Middle frontal gyrus (tissue), 1 donor: ENCODE results near the gene SCP2.
A peak's percentile ranks its signal among the peaks of the same experiment; 100 is the strongest.
"Not testable (repeated sequence)": the region's sequence is repeated elsewhere in the genome, so short reads cannot be mapped to it uniquely, and the experiment has no call there.

Source experiments
- DNase-seq: peaks from one replicate; pipeline ENCODE4 v3.0.0-alpha.2; 2015; ENCODE audit warnings: low spot score; ENCODE audit errors: extremely low spot score

Gene SCP2

GRCh38 chr1:52969234-52969633 is 42.2 kb downstream of the SCP2 start:
- DNase-seq: not testable (repeated sequence)

GRCh38 chr1:52970149-52970548 is 43.1 kb downstream of the SCP2 start:
- no peak for DNase-seq

GRCh38 chr1:52973841-52974240 is 46.8 kb downstream of the SCP2 start:
- no peak for DNase-seq

DNA sequence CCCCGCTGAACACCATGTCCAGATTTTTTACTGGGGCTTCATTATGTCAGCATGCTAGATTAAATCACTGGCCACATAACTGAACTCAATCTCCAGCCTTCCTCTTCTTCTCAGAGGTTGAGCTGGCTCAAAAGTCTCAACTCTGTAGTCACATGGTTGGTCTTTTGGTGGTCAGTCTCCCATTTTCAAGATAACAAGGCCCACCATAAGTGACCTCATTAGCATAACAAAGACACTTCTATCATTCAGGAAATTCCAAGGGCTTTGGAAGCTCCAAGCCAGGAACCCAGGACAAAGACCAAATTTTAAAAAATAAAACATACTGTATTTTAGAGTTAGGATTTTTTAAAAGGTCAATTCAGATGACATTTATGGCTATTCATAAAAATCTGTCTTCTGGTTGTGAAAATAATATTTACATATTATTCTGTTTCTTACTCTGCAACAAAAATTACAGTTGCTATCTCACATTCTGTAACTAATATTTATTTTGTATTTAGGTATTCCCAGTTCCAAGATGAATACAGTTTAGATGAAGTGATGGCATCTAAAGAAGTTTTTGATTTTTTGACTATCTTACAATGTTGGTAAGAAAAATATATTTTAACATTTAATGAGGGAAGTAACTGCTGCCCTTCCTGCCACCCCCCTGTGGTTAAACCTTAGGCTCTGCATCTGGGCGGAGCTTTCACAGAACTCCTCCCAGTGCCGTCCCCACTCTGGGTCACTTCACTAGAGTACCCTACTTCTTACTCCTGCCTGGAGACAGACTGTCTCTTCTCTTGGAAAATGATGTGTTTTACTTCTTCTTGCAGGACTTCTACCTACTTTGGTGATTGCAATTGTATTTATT is 49.3 kb downstream of the SCP2 start:
- no peak for DNase-seq

- no peak for DNase-seq
Measured at GRCh38 chr1:52978045-52978444, 51.0 kb downstream of the SCP2 start.

DNA sequence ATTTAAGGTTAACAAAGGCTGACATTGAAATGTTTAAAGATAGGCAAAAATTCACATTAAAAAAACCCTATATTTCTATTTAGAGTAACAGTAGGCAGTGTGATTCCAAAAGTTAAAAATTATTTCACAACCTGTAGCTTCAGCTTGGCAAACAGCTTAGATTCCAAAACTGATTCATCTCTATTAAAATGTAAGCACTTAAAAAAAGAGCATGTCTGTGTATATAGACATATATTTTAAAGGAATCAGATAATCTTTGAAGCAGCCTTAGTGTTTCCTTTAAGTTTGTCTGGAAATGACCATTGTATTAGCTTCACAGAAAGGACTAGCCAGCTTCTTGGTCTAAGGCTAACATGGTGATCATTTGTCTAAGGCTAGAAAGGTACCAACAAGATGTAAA is 65.7 kb downstream of the SCP2 start:
- not testable (repeated sequence) for DNase-seq

DNA sequence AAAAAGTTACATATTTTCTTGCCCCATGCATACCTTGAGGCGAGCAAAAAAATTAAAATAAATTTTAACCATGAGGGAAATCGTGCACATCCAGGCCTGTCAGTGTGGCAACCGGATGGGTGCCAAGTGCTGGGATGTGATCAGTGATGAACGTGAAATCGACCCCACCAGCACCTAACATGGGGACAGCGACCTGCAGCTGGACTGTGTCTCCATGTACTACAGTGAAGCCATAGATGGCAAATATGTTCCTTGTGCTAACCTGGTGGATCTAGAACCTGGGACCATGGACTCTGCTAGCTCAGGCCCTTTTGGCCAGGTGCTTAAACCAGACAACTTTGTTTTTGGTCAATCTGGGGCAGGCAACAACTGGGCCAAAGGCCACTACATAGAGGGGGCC is 67.6 kb downstream of the SCP2 start:
- DNase-seq: no peak

- no peak for DNase-seq
Measured at GRCh38 chr1:52996653-52997052, 69.6 kb downstream of the SCP2 start.

DNA sequence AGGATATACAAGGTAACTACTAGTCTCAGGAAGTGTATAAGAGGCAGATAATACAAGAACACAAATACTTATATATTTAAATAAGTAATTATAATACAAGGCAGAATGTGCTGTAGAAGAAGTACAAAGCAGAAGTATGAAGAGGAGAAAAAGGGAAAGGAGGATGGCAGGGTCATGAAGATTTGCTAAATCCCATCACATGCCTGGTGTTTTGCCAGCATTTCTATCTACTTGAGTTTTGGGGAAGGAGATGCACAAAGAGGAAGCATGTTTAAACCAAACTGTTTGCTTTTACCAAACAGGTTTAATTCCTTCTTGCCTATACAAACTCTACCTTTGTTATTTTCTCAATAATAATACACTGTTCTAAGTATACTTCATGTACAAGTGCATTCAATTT is 74.1 kb downstream of the SCP2 start:
- no peak for DNase-seq

DNA sequence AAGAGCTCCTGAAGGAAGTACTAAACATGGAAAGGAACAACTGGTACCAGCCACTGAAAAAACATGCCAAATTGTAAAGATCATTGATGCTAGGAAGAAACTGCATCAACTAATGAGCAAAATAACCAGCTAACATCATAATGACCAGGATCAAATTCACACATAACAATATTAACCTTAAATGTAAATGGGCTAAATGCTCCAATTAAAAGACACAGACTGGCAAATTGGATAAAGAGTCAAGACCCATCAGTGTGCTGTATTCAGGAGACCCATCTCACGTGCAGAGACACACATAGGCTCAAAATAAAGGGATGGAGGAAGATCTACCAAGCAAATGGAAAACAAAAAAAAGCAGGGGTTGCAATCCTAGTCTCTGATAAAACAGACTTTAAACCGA is 79.5 kb downstream of the SCP2 start:
- not testable (repeated sequence) for DNase-seq

DNA sequence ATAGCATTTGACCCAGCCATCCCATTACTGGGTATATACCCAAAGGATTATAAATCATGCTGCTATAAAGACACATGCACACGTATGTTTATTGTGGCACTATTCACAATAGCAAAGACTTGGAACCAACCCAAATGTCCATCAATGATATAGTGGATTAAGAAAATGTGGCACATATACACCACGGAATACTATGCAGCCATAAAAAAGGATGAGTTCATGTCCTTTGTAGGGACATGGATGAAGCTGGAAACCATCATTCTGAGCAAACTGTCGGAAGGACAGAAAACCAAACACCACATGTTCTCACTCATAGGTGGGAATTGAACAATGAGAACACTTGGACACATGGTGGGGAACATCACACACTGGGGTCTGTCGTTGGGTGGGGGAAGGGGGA is 83.2 kb downstream of the SCP2 start:
- not testable (repeated sequence) for DNase-seq

DNA sequence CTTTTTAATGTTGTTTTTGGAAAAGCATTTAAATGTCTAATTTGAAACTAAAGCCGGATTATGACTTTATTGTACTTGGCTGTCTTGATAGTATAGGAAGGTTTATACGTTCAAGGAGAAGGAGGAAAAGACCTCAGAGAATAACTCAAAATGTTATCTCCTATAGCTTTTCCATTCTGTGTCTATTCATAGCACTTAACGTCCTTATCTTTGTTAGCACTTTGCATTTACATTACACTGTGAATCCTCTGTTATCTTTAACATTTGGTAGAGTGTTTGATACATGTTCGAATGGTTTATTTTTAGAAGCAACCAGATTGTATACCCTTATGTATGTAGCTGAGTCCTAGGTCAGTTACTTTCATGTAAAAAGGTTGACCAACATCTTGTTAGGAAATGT is 84.1 kb downstream of the SCP2 start:
- no peak for DNase-seq

DNA sequence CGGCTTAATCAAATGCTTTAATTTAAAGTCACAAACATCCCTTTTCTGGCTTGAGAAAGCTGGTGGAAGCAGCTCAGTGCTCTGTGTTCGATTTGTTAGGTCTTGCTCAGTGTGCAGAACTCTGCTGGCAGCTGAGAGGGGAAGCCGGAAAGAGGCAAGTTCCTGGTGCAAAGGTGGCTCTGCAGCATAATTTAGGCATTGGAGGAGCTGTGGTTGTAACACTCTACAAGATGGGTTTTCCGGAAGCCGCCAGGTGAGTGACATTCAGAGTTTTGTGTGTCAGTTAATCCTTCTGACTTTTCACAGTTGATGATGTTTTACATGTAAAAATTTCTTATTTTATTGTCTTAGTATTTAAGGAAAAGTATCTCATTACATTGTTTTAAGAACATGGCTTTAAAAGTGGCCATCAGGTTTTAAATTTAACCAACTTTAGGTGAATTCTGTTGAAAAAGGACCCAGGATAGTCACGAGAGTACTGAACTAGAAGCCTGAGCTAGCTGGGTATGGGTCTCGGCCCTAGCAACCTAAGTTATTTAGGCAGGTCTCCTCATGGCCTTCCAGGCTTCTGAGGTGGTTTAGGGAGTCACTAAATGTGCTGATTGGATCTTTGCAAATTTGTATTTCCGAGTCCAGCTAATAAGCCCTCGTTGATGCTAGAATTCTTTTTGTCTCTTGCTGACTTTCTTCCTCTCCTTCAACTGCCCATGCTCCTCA is 87.9 kb downstream of the SCP2 start:
- peak; percentile 38 for DNase-seq

- DNase-seq: no peak
Measured at GRCh38 chr1:53015508-53015860, 88.4 kb downstream of the SCP2 start.

DNA sequence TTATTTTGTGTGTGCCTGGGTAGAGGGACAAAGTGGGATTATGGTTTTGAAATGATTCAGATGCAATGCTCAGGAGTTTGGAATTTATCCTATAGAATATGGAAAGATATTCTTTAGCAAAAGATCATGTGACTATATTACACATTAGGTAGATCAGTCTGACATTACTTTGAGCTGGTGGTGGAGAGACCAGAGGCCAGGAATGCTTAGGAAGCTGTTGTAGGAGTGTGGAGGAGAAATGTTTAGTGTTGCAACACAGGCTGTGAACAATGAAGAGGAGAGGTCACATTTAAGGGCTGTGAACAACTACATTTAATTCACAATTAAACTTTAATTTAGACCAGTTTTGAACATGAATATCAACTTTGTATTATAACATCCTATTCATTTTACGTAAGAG is 89.6 kb downstream of the SCP2 start:
- DNase-seq: no peak

DNA sequence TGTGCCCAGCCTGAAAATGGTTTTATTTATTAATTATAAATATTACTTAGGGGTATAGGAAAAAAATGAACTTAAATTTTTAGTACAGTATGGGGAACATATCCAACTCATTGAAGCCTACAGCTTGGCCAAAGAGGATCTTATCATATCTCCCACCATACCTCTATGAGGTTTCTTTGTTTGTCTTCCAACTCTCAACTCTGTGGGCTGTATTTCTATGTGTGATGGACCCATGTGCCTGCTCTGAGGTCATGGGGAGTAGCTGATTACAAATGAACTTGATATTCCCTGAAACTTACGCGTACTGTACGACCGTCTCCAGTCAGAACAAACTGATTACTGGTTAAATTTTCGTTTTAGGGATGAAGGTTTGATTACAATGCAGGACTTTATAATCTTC is 93.5 kb downstream of the SCP2 start:
- no peak for DNase-seq

- DNase-seq: no peak
Measured at GRCh38 chr1:53022179-53022578, 95.1 kb downstream of the SCP2 start.

DNA sequence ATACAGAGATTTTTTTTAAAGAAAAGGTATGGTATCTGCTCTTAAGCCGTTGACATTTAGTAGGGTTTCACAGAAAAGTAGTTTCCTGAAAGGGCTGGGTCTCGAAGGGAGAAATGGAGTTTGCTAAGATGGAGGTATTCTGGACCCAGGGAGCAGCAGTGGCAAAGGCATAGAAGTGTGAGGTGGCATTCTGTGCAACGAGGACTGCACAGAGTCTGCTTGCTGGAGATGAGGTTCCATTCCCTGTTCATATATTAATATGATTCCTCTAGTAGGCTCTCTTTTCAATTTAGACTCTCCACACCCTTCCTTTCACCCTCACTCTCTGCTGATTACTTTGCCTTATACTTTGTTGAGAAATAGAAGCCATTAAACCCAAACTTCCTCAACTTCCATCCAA is 96.5 kb downstream of the SCP2 start:
- DNase-seq: no peak

DNA sequence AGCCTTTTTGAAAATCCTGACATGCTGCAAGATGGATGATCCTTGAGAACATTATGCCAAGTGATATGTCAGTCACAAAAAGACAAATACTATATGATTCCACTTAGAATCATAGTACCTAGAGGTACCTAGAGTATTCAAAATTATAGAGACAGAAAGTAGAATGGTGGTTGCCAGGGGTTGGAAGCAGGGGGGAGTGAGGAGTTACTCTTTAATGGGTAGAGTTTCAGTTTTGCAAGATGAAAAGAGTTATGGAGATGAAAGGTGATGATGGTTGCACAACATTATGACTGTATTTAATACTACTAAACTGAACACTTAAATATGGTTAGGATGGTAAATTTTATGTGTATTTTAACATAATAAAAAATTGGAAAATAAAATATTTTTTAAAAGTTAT is 97.0 kb downstream of the SCP2 start:
- no peak for DNase-seq

GRCh38 chr1:53025034-53025768 is 98.1 kb downstream of the SCP2 start:
- DNase-seq: no peak

DNA sequence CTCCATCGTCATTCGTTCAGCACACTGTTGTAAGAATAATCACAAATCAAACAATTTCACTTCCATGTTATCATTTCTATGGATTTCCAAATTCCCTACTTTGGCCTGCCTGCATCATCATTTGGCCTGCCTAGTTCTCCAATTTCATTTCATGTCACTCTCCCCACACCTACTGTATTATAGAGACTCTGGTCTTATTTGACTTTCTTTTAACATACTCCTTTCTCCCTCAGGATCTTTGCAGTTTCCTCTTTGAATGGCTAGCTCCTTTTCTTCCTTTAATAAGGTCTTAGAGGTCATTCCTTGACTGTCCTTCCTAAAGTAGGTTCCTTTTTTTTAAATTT is 98.7 kb downstream of the SCP2 start:
- DNase-seq: no peak

DNA sequence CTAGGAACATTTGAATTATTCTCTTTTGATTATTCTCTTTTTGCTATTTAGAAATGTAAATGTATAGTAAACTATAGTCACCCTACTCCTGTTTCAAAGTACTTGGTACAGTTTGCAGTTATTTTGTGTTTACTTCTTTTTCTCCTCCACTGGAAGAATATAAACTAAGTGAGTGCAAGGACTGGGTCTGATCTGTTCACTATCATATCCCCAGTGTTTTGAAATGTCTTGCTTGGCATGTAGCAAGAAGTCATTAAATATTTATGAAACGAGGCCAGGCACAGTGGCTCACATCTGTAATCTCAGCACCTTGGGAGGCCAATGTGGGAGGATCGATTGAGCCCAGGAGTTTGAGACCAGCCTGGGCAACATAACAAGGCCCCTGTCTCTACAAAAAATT is 99.2 kb downstream of the SCP2 start:
- DNase-seq: no peak
